GM19438 (cell line): ENCODE results near the gene ARSJ.
"Not testable (repeated sequence)": the region's sequence is repeated elsewhere in the genome, so short reads cannot be mapped to it uniquely, and the experiment has no call there.

Source experiments
- ATAC-seq: cut with Tn5 transposase; IDR thresholded peaks from one replicate; pipeline ENCODE4 v1.9.1; 2021; ENCODE audit warnings: low read depth; ENCODE audit not compliant: unreplicated experiment

The ARSJ gene

DNA sequence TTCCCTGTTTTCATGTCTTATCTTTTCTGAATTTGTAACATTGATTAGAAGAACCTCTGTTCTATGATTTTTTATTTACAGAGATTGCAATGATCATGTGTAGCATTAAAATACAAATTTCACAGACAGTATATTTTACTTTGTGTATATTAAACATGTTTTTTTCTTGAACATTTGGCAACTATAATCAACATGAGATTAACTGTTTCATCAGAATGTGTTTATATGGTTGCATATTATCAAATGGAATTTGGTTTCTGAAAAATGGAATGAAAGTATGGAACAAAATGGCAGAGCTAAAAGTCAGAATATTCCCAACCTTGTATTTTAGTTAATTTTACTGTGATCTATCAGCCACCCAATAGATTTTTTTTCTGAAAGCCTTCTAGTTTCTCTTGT, 19.9 kb downstream of the ARSJ start:
- no peak for ATAC-seq

DNA sequence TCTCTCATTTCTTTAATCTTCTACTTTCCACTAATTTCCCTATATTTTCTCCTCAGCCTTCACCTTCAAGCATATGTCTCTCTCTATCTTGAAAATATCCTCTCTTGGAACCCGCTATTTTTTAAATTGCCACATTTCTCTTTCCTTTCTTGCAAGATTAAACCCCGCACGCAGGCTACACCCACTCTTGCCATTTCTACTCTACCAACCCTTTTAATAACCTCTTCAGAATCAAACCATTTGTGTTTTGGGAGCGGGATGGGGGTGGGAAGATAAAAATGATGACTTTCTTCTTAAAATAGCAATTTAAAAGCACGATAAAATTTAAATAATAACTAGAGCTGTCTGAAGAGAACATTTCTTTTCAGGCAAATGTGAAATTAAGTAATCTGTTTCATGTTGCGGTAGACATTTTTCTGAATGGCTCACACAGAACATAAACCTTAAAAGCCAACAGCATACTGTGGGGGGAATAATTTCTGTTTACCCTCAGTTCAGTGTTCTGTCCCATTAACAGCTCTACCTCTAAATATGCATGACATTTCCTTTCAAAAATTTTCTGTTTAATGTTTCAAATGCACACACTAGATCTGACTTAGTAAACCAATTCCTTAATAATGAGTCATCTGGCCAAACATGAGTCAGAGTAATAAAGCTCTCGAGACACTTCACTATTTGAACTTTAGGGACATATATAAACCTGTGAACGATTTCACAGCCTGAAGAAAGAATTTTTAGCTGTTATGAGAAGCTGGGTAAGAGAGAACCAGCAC, 20.5 kb downstream of the ARSJ start:
- ATAC-seq = no peak

DNA sequence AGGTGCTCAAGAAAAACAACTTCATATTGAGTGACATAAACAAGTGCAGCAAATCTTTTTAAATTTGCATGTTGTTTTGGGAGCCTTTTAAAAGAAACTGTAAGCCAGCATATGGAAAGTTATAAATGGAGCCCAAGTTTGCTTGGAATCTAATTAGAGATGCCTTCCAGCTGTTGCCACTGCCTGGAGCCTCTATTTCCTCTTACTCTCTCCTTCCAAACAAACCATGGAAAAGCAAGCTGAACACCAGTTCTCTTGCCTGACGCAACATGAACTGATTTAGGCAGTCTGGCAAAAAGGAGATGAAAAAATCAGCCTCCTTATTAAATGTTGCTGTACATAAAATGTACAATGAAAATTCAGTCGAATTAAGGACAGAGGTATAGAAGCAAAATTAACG, 21.5 kb downstream of the ARSJ start:
- ATAC-seq = no peak

GRCh38 chr4:113955948-113956347, 23.5 kb downstream of the ARSJ start:
- ATAC-seq = no peak

DNA sequence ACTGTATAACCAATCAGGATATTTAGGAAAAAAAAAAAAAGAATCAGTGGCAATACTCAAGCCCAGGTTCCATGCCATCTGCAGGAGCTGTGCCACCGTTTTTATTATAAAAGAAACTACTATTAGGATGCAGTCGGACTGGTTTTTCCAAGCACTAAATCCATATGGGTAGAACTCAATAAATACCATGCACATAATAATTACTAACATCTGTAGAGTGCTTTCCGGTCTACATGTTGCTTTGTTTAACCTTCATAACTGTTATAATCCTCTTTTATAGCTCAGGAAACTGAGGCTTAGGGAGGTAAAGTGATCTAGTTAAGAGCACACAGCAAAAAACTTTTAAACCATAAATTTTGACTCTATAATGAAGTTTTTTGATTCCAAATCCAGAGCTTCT, 24.0 kb downstream of the ARSJ start:
- ATAC-seq = no peak

DNA sequence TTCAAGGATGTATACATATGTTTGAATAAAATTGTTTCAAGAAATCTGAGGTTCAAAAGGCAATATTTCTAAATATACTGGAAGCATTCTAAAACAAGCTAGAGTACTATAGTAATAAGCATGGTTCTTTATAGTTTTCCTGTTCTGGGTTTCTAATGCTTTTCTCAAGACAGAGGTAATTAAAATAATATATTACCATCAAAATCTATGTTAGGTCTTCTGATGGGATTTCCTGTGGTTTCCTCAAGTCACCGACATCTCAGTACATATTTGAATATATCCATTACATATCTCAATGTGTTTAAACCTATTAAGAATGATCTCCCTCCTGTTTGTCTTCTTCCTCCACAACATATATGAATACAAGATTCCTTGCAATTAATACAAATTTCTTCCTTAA, 25.6 kb downstream of the ARSJ start:
- no peak for ATAC-seq

GRCh38 chr4:113952452-113953029, 26.9 kb downstream of the ARSJ start:
- peak; percentile 93 for ATAC-seq

GRCh38 chr4:113951263-113951662, 28.2 kb downstream of the ARSJ start:
- no peak for ATAC-seq

- ATAC-seq = no peak
Measured at GRCh38 chr4:113950207-113950606, 29.2 kb downstream of the ARSJ start.

DNA sequence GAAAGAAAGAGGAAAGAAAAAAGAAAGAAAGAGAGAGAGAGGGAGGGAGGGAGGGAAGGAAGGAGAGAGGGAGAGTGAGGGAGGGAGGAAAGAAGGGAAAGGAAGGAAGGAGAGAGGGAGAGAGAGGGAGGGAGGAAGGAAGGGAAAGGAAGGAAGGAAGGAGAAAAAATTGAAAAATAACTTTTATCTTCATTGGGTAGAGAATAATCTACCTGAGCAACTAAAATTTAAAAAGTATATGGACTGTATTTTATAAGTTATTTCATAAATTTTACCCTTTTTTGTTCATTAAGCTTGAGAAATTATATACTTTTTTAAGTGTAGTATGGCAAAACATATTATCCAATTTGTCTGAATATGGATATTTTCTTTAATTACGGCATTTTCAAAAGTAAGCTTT, 32.0 kb downstream of the ARSJ start:
- ATAC-seq = no peak

DNA sequence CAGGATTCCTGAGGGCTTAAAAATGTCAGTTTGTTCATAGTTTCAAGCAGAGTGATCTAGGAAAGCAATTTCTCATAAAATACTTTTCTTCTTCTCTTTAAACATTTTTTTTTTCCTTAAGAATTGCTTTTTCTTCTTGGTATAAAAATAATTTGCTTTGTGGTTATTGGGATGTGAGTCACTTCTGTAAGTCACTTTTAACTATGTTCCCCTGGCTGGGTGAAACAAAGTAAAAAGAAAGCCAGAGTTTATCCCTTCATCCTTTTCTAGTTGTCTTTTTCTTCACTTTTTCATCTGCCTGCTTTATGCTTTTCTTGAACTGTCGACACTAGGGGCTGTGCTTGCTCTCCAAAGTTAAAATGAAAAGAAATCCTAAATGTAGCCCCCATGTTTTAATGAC, 33.5 kb downstream of the ARSJ start:
- no peak for ATAC-seq

DNA sequence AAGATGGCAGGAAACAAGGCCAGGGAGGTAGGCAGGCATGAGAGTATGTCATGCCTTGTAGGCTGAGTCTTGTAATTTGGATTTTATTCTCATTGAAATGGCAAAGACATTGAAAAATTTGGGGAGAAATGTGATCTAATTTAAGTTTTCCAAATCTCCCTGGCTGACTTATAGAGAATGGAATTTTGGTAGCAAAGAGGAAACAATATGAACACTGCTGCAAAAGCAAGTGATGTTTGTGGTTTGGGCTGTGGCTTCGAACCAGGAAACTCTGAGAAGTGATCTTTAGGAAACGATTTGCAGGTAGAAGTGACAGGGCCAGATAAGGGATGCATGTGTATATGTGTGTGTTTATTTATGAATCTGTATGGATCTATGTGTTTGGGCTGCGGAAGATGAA, 35.6 kb downstream of the ARSJ start:
- ATAC-seq = no peak

GRCh38 chr4:113943085-113943484, 36.4 kb downstream of the ARSJ start:
- ATAC-seq = no peak

DNA sequence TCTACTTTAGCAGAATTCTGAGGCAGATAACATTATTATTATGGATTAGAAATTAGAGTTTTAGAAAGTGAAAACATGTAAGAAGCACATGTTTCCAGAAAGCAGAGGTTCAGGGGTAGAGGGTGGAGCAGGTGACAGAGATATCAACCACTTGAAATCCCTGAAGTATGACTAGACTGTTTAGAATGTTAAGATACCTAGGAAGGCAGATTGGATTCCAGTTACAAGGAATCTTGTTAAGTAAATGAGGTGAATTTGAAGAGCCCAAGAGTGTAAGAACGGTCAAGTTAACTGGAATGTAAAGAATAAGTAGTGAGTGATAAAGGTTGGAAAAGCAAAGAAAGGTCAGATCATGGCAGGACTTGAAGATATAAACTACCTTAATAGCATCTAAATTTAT, 37.6 kb downstream of the ARSJ start:
- ATAC-seq = no peak

DNA sequence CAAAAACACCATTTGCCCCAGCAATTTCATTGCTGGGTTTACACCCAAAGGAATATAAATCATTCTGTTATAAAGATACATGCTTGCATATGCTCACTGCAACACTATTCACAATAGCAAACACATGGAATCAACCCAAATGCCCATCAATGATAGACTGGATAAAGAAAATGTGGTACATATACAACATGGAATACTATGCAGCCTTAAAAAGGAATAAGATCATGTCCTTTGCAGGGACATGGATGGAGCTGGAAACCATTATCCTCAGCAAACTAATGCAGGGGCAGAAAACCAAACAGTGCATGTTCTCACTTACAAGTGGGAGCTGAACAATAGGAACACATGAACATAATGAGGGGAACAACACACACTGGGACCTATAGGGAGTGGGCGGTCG, 39.3 kb downstream of the ARSJ start:
- not testable (repeated sequence) for ATAC-seq

DNA sequence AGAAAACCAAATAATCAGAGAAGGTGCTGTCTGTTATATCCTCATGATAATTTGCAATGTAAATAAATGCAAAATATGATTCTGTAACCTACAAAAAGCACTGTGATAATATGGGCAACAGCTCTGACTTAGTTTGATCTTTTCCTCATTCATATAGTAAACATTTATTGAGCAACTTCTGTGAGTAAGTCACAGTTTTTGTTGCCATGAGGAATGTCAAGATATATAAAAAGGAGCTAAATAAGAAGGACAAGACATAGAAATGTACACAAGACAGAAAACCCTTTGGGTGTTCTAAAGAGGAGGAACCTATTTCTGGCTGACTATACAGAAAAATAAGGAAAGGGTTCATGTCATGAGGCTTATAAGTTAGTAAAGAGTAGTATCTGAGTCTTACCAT, 44.3 kb downstream of the ARSJ start:
- no peak for ATAC-seq

DNA sequence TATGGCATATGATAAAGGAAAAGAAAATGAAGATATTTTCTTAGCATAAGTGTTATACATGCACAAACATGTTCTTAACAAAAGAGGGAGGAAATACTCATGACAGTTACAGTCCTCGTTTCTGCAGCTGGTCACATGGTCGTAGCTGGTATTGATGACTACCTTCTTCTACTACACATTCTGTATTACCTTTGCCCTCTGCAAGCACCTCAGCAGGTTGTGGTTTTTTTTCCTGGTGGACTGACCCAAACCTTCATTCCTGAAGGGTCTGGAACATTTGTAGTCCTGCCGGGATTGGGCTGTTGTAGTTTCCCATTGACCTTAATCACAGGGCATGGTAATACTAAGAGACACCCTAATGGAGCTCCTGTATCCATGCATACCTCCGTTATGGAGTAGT, 54.7 kb downstream of the ARSJ start:
- ATAC-seq = not testable (repeated sequence)

- ATAC-seq = no peak
Measured at GRCh38 chr4:113921089-113921794, 58.2 kb downstream of the ARSJ start.

DNA sequence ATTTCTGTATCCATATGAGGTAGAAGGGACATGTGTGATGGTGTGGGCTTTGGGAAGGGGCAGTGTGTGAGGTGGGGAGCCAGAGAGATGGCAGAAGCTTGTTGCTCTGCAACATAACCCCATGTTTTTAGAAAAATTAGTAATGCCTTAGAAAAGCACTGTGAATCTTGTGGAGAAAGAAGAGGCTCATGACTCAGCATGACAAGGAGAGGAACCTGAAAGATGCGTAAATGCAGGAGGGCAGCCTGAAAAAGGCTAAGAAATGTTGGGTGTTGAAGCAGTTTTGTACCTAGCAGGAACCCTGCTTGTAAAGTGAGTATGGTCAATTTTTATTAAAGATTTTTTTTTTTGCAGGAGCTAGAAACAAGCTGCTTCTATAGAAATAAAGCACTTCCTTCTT, 59.8 kb downstream of the ARSJ start:
- no peak for ATAC-seq

GRCh38 chr4:113919145-113919544, 60.3 kb downstream of the ARSJ start:
- ATAC-seq = no peak

- no peak for ATAC-seq
Measured at GRCh38 chr4:113908829-113909228, 70.6 kb downstream of the ARSJ start.

- no peak for ATAC-seq
Measured at GRCh38 chr4:113907559-113907958, 71.9 kb downstream of the ARSJ start.
